DMS 273 treated with DMSO at 0.1 percent for 48 hours (cell line): ENCODE data around the gene HDGF.

ENCODE experiments used
- DNase-seq: peaks from one replicate; lab custom pipeline; 2025; lab: John Stamatoyannopoulos, UW

Gene HDGF

GRCh38 chr1:156751451-156751756, at the start of gene HDGF:
Gene HDGF (minus strand): TSS chr1:156751675. CDS start chr1:156751429, 246 bp downstream.
- no peak for DNase-seq

- DNase-seq = peak; percentile 59
These were observed 45.9 kb upstream of the HDGF start for GRCh38 chr1:156797212-156797871.

- no peak for DNase-seq
These were observed 45.0 kb upstream of the HDGF start for GRCh38 chr1:156796340-156797097.

GRCh38 chr1:156795787-156796186, 44.3 kb upstream of the HDGF start:
- no peak for DNase-seq

GRCh38 chr1:156795374-156795733, 43.9 kb upstream of the HDGF start:
- no peak for DNase-seq

- DNase-seq = no peak
These were observed 43.3 kb upstream of the HDGF start for GRCh38 chr1:156794506-156795373.

GRCh38 chr1:156789621-156790318, 38.3 kb upstream of the HDGF start:
- DNase-seq = no peak

- no peak for DNase-seq
These were observed 36.7 kb upstream of the HDGF start for GRCh38 chr1:156788136-156788535.

- no peak for DNase-seq
These were observed 35.2 kb upstream of the HDGF start for GRCh38 chr1:156786640-156787039.

- DNase-seq = no peak
These were observed 34.0 kb upstream of the HDGF start for GRCh38 chr1:156785458-156785857.

GRCh38 chr1:156781585-156782186, 30.2 kb upstream of the HDGF start:
- DNase-seq = no peak

- DNase-seq = no peak
These were observed 26.1 kb upstream of the HDGF start for GRCh38 chr1:156777573-156777972.

GRCh38 chr1:156776942-156777341, 25.5 kb upstream of the HDGF start:
- no peak for DNase-seq

GRCh38 chr1:156775799-156776198, 24.3 kb upstream of the HDGF start:
- DNase-seq = no peak

GRCh38 chr1:156773607-156774006, 22.1 kb upstream of the HDGF start:
- DNase-seq = no peak

GRCh38 chr1:156772728-156773497, 21.4 kb upstream of the HDGF start:
- DNase-seq = no peak

GRCh38 chr1:156772222-156772621, 20.7 kb upstream of the HDGF start:
- no peak for DNase-seq

GRCh38 chr1:156768610-156769295, 17.3 kb upstream of the HDGF start:
- no peak for DNase-seq

- no peak for DNase-seq
These were observed 16.6 kb upstream of the HDGF start for GRCh38 chr1:156767879-156768604.
